ENCODE results near the gene COX6B2. TPM values are rescaled to one million over a fixed set of nuclear protein-coding genes. Genes with fewer than 3 reads are reported as not detected.

The COX6B2 gene
- total and polyA plus RNA-seq, 2 of the 13 experiments (the other 11 are each of a cell fraction or from before 2014, with no cell fraction given): 0.21 TPM; not detected in 1

- TF ChIP-seq ARID4A (CRISPR knock-in tag; IDR thresholded peaks at IDR 0.05; ENCODE audit: borderline replicate concordance): no peak
- peak; percentile 66 for TF ChIP-seq ZNF501 (CRISPR knock-in tag; IDR thresholded peaks at IDR 0.05)
- peak; percentile 44; the same call in 1 of the 2 replicates for TF ChIP-seq ZNF572 (CRISPR knock-in tag; IDR thresholded peaks at IDR 0.05)
- TF ChIP-seq ZNF235 (CRISPR knock-in tag; IDR thresholded peaks at IDR 0.05; ENCODE audit: borderline replicate concordance): no peak
- no peak for TF ChIP-seq DPF2 (CRISPR knock-in tag; IDR thresholded peaks at IDR 0.05; ENCODE audit: borderline replicate concordance, low read depth)
- no peak for TF ChIP-seq ZHX1 (CRISPR knock-in tag; IDR thresholded peaks at IDR 0.05; ENCODE audit: low read depth)
- 0 out of 2 replicates have a peak, but pooled peaks have one; percentile 35 for TF ChIP-seq SRY (CRISPR knock-in tag; IDR thresholded peaks at IDR 0.05)
- peak; percentile 9; the same call in 1 of the 2 replicates for TF ChIP-seq ZNF33B (CRISPR knock-in tag; IDR thresholded peaks at IDR 0.05)
- TF ChIP-seq ZFP36 (IDR thresholded peaks at IDR 0.05; ENCODE audit: borderline replicate concordance, low read depth, low read length, partially characterized antibody): no peak
- TF ChIP-seq ZBTB25 (CRISPR knock-in tag; IDR thresholded peaks at IDR 0.05): no peak
These were observed 53.5 kb downstream of the COX6B2 start (continued) for GRCh38 chr19:55300886-55301458.

Measured in HepG2 (cell line).